Right lobe of liver (tissue), 6 donors: ENCODE measurements around the gene HOOK2. TPM values are rescaled to one million over a fixed set of nuclear protein-coding genes. Genes with fewer than 3 reads are reported as not detected.

Source experiments
- ATAC-seq, 4 donors: fragments of 200-7000 bp; cut with Tn5 transposase; one replicate each; pipeline ENCODE4 v1.9.1; 2020; ENCODE audit warnings: mild to moderate bottlenecking in 4 of 4, moderate library complexity in 4 of 4
- DNase-seq, 3 donors: peaks; one replicate each; pipeline ENCODE4 v3.0.0-alpha.2; 2020
- H3K27ac ChIP-seq, 3 donors: fragments of 200-600 bp; one replicate each; pipeline ENCODE4 v1.8.0; 2022
- H3K27me3 ChIP-seq, 2 donors: fragments of 200-600 bp; one replicate each; pipeline ENCODE4 v1.8.0; 2022
- H3K36me3 ChIP-seq, 4 donors: fragments of 200-600 bp; sonication (generic) in 1 of 4; one replicate each; pipeline versions ENCODE4 v1.5.1 to v1.8.0; 2017 to 2022; ENCODE audit warnings: control low read depth in 1 of 4
- H3K4me1 ChIP-seq, 4 donors: fragments of 200-600 bp; sonication (generic) in 1 of 4; one replicate each; pipeline versions ENCODE4 v1.5.1 to v1.8.0; 2017 to 2022; ENCODE audit warnings: control low read depth in 1 of 4
- H3K4me3 ChIP-seq, 3 donors: fragments of 200-600 bp; one replicate each; pipeline ENCODE4 v1.8.0; 2022
- H3K9me3 ChIP-seq, 4 donors: fragments of 200-600 bp; sonication (generic) in 1 of 4; one replicate each; pipeline versions ENCODE4 v1.5.1 to v1.8.0; 2017 to 2022; ENCODE audit warnings: control low read depth in 1 of 4
- POLR2A ChIP-seq: fragments of 450-650 bp; IDR thresholded peaks from one replicate; pipeline ENCODE4 v1.6.1; 2017; ENCODE audit warnings: antibody characterized with exemption, mild to moderate bottlenecking
- WGBS: methylation state at CpG from one replicate; pipeline ENCODE4 v1.1.6; 2018; ENCODE audit warnings: low coverage, low lambda C conversion rate; ENCODE audit not compliant: insufficient coverage; ENCODE audit errors: missing lambda C conversion rate; 5-methylcytosine and 5-hydroxymethylcytosine counted together
- intact Hi-C, 2 donors: fragments of 100-400 bp; cut with DNase I; formaldehyde crosslinking; loops; one replicate each; pipeline versions ENCODE4 v1.11.2 to v1.14.1; 2022
- total RNA-seq, 6 experiments: library from RNA; depleted of rRNA in 2 of 6; stranded (reverse); fragments of >200 nt in 2 of 6; fragmentation: NEBNext Ultra II Directional in 3 of 6; extraction: Animal tissue kit (Norgen Biotek cat#: 25700) in 3 of 6; gene quantifications; one replicate each; pipeline versions ENCODE4 v1.1.0 to v1.2.4, GENCODE V29; 2016 to 2023
- TF ChIP-seq, protein P1 (sequence below), 4 donors: fragments of 200-600 bp in 3 of 4; fragments of 450-650 bp in 1 of 4; IDR thresholded peaks; one replicate each; pipeline versions ENCODE4 v1.5.1 to v1.8.0; 2016 to 2022; ENCODE audit warnings: antibody characterized with exemption in 4 of 4, mild to moderate bottlenecking in 2 of 4
- donor health status: DM: no; HTN: yes; CAD: no.
- donor health status: DM: no; HTN: no; CAD: no.
- donor health status: DM: no; HTN: no; CAD: no.
- donor health status: DM: no; HTN: yes; CAD: no.
- donor health status: DM: no; HTN: yes; CAD: no.

The HOOK2 gene
- total RNA-seq, 6 experiments from 2014 or later: 16.6 to 34.5 (median 17.6) TPM

- peak; percentile 76 to 82 (median 78) for DNase-seq
- H3K4me3 ChIP-seq: peak overlapping the region; percentile 32 to 50 (median 36)
- ATAC-seq: peak; percentile 90 to 96 (median 93)
- H3K36me3 ChIP-seq: no peaks in the 10 kb centered on the region
- no peak overlapping the region for H3K27ac ChIP-seq
- intact Hi-C loops: loop anchor here in 1 of 2 donors (10.0 kb wide), 1 partner anchor 53 kb away; no protein-coding TSS in a partner anchor
- 26% methylated on average over 6 of the region's 60 CpGs for WGBS
- no peaks in the 10 kb centered on the region for H3K27me3 ChIP-seq
- TF ChIP-seq POLR2A: no peak
- TF ChIP-seq, protein P1, sequence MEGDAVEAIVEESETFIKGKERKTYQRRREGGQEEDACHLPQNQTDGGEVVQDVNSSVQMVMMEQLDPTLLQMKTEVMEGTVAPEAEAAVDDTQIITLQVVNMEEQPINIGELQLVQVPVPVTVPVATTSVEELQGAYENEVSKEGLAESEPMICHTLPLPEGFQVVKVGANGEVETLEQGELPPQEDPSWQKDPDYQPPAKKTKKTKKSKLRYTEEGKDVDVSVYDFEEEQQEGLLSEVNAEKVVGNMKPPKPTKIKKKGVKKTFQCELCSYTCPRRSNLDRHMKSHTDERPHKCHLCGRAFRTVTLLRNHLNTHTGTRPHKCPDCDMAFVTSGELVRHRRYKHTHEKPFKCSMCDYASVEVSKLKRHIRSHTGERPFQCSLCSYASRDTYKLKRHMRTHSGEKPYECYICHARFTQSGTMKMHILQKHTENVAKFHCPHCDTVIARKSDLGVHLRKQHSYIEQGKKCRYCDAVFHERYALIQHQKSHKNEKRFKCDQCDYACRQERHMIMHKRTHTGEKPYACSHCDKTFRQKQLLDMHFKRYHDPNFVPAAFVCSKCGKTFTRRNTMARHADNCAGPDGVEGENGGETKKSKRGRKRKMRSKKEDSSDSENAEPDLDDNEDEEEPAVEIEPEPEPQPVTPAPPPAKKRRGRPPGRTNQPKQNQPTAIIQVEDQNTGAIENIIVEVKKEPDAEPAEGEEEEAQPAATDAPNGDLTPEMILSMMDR (IDR thresholded peaks at IDR 0.05): peak; percentile 95 to 98 (median 97)
- peaks cover 0 to 11% (median 3%) of the 10 kb centered on the region in 4 donors for H3K4me1 ChIP-seq
- no peaks in the 10 kb centered on the region for H3K9me3 ChIP-seq
These were observed 17.6 kb downstream of the HOOK2 start for GRCh38 chr19:12757544-12758274.

GRCh38 chr19:12756150-12756883, 19.0 kb downstream of the HOOK2 start:
- no peaks in the 10 kb centered on the region for H3K27me3 ChIP-seq
- 71% methylated on average over 11 of the region's 19 CpGs for WGBS
- no peaks in the 10 kb centered on the region for H3K9me3 ChIP-seq
- H3K4me1 ChIP-seq: peaks cover 0 to 11% (median 3%) of the 10 kb centered on the region in 4 donors
- ATAC-seq (no peak), DNase-seq (no peak)
- intact Hi-C loops: loop anchor here in 1 of 2 donors (10.0 kb wide), 1 partner anchor 52 kb away; no protein-coding TSS in a partner anchor
- no peak overlapping the region for H3K4me3 ChIP-seq
- H3K36me3 ChIP-seq: no peaks in the 10 kb centered on the region
- no peak overlapping the region for H3K27ac ChIP-seq
- TF ChIP-seq, protein P1 (IDR thresholded peaks at IDR 0.05): no peak
- no peak for TF ChIP-seq POLR2A

DNA sequence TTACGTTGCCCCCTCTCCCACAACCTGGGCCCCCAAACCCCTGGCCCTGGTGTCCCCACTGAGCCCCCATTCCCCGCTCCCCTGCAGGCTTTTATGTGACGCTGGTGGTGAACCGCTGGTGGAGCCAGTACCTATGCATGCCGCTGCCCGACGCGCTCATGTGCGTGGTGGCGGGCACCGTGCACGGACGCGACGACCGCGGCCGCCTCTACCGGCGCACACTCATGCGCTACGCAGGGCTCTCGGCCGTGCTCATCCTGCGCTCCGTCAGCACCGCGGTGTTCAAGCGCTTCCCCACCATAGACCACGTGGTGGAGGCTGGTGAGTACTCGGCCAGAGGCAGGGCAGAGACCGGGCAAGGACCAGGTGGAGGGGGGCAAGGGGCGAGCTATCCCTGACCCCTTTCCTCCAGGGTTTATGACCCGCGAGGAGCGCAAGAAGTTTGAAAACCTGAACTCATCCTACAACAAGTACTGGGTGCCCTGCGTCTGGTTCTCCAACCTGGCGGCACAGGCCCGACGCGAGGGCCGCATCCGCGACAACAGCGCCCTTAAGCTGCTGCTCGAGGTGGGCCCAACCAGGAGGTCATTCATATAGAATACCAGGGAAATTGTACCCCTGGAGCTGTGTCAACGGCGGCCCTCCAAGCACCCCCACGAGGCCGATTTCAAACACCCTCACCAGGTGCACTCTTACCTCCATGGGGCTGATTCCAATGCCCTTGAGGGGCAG, 20.7 kb downstream of the HOOK2 start:
- Histone ChIP-seq H3K27me3 (no peaks in the 10 kb centered on the region), H3K4me3 (no peak overlapping the region), H3K4me1 (peaks cover 0 to 11% (median 3%) of the 10 kb centered on the region in 4 donors), H3K36me3 (no peaks in the 10 kb centered on the region), H3K9me3 (no peaks in the 10 kb centered on the region), H3K27ac (no peak overlapping the region)
- 59% methylated on average over 10 of the region's 50 CpGs for WGBS
- intact Hi-C loops: loop anchor here in 1 of 2 donors (10.0 kb wide), 1 partner anchor 50 kb away; no protein-coding TSS in a partner anchor
- DNase-seq (no peak), ATAC-seq (no peak)
- TF ChIP-seq, protein P1 (IDR thresholded peaks at IDR 0.05): no peak
- TF ChIP-seq POLR2A: no peak

DNA sequence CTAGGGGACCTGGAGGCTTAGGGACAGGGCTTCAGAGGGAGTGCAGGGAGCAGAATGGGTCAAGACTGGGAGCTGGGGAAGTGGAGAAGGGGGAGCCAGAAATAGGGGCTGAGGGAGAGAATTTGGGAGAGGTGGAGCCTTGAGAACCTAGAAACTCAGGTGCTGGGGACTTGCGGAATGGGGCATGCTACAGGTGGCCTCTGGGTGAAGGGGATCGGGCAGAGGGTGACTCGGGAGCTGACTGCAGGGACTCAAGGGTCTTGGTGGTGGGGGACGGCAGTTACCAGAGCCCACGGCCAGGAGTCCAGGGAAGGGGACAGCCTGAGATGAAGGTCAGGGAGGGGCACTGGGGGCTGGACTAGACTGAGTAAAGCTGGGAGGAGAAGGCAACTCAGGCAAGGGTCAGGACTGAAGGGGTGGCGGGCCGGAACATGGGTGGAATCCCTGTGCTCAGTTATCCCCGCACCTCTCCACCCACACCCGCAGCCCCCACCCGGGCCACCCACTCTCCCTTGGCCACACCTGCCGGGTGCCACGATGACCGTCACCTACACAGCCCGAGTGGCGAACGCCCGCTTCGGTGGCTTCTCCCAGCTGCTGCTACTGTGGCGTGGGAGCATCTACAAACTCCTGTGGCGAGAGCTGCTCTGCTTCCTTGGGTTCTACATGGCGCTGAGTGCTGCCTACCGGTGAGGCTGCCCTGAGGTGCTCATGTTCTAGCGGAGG, 23.1 kb downstream of the HOOK2 start:
- no peak for TF ChIP-seq POLR2A
- TF ChIP-seq, protein P1 (IDR thresholded peaks at IDR 0.05): no peak
- WGBS: 56% methylated on average over 9 of the region's 23 CpGs
- ATAC-seq (no peak), DNase-seq (no peak)
- Histone ChIP-seq H3K27ac (no peak overlapping the region), H3K36me3 (no peaks in the 10 kb centered on the region), H3K9me3 (no peaks in the 10 kb centered on the region), H3K4me1 (peaks cover 0 to 3% (median 0%) of the 10 kb centered on the region in 4 donors), H3K4me3 (no peak overlapping the region), H3K27me3 (no peaks in the 10 kb centered on the region)
- intact Hi-C loops: loop anchor here in 1 of 2 donors (10.0 kb wide), 1 partner anchor 47 kb away; no protein-coding TSS in a partner anchor
